GM12864 (cell line): ENCODE results near the gene TTC12.

Experiments used
- DNase-seq: peaks from one replicate; pipeline ENCODE4 v3.0.0-alpha.2; 2011; ENCODE audit warnings: low read depth
- H3K4me3 ChIP-seq: 2 replicates; pipeline ENCODE4 v1.5.1; 2011; ENCODE audit warnings: mild to moderate bottlenecking, low read depth, low read length, control low read depth
- TF ChIP-seq, protein P1 (sequence below): IDR thresholded peaks from 2 replicates; pipeline ENCODE4 v1.5.1; 2011; ENCODE audit warnings: low read depth, mild to moderate bottlenecking, moderate library complexity, low read length, control low read depth, inconsistent platforms; ENCODE audit errors: missing control alignments

TTC12 gene

GRCh38 chr11:113393501-113393985, 79.2 kb downstream of the TTC12 start:
- no peak for DNase-seq
- no peak overlapping the region for H3K4me3 ChIP-seq
- TF ChIP-seq, protein P1, sequence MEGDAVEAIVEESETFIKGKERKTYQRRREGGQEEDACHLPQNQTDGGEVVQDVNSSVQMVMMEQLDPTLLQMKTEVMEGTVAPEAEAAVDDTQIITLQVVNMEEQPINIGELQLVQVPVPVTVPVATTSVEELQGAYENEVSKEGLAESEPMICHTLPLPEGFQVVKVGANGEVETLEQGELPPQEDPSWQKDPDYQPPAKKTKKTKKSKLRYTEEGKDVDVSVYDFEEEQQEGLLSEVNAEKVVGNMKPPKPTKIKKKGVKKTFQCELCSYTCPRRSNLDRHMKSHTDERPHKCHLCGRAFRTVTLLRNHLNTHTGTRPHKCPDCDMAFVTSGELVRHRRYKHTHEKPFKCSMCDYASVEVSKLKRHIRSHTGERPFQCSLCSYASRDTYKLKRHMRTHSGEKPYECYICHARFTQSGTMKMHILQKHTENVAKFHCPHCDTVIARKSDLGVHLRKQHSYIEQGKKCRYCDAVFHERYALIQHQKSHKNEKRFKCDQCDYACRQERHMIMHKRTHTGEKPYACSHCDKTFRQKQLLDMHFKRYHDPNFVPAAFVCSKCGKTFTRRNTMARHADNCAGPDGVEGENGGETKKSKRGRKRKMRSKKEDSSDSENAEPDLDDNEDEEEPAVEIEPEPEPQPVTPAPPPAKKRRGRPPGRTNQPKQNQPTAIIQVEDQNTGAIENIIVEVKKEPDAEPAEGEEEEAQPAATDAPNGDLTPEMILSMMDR, result no peak

DNA sequence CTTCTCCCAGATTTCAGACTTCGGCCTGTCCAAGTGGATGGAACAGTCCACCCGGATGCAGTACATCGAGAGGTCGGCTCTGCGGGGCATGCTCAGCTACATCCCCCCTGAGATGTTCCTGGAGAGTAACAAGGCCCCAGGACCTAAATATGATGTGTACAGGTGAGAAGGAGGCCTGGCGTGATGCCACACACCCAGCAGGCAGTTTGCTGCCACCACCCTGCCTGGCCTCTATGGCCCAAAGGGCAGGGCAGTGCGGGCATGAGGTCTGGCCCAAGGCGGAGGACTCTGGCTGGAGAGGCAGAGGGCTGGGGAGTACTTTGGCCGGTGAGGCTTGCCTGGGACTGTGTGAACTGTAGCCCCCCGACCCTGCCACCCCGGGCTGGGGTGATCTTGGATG, 80.5 kb downstream of the TTC12 start:
- TF ChIP-seq, protein P1, result no peak
- no peak for DNase-seq
- H3K4me3 ChIP-seq, result no peak overlapping the region

- no peak overlapping the region for H3K4me3 ChIP-seq
- no peak for DNase-seq
- TF ChIP-seq, protein P1, result no peak
These were observed 81.5 kb downstream of the TTC12 start for GRCh38 chr11:113395782-113396336.

DNA sequence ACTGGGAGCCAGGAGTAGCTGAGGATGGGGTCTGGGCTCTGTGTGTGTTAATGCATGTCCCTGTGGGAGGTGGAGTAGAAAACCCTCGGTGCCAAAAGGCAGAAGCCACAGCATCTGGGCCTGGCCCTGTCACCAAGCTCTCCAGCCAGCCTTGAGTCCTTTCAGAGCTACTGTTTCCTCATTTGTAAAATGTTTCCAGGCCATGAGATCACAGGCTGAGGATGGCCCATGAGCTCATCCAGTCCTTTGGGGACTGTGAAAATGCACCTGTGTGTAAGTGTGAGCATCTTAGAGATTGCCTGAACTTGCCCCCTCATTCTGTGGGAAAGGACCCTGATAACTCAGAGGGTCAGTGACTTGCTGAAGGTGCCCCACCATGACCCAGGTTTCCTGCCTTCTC, 82.3 kb downstream of the TTC12 start:
- H3K4me3 ChIP-seq, result no peak overlapping the region
- TF ChIP-seq, protein P1, result no peak
- DNase-seq, result no peak

- TF ChIP-seq, protein P1, result no peak
- no peak for DNase-seq
- no peak overlapping the region for H3K4me3 ChIP-seq
These were observed 82.8 kb downstream of the TTC12 start for GRCh38 chr11:113397212-113397611.

DNA sequence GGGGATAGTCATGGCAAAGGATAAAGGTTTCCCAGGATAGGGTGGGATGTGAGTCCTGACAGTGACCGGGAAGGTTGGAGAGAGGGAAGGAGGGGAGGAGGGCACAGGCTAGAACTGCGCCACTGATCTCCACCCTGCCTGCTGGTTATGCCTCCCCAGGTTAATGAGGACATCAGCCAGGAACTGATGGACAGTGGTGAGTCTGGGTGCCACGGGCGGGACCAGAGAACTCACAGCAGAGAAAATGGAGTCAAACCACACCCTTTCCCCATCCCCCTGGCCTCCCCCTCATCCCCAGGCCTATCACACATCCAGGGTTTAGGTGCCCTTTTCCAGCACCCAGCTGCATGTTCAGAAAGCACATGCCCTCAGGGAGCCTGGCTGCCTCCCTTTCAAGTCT, 83.4 kb downstream of the TTC12 start:
- TF ChIP-seq, protein P1, result no peak
- H3K4me3 ChIP-seq, result no peak overlapping the region
- no peak for DNase-seq
